Mesenchymal stem cell (in vitro differentiated cells and primary cell): ENCODE results near the gene PPP1R12C.

Experiments
- DNase-seq: peaks from one replicate; pipeline ENCODE4 v3.0.0-alpha.2; 2013
- H2AFZ ChIP-seq: one replicate; pipeline ENCODE4 v1.6.1; 2013; ENCODE audit warnings: low read depth, mild to moderate bottlenecking, control low read depth, inconsistent platforms, low read length, moderate library complexity
- H2AK5ac ChIP-seq: 2 replicates; pipeline ENCODE4 v1.6.1; 2013; ENCODE audit warnings: low read length, moderate library complexity, mild to moderate bottlenecking, inconsistent platforms; ENCODE audit not compliant: severe bottlenecking
- H2BK120ac ChIP-seq: one replicate; pipeline ENCODE4 v1.6.1; 2013; ENCODE audit warnings: low read depth, mild to moderate bottlenecking, inconsistent platforms, low read length, moderate library complexity
- H2BK12ac ChIP-seq, 2 experiments: one replicate each; pipeline ENCODE4 v1.6.1; 2013; ENCODE audit warnings: inconsistent platforms in 2 of 2, low read length in 2 of 2, mild to moderate bottlenecking in 2 of 2, moderate library complexity in 2 of 2, control low read depth in 1 of 2
- H2BK15ac ChIP-seq: one replicate; pipeline ENCODE4 v1.6.1; 2013; ENCODE audit warnings: mild to moderate bottlenecking, low read depth, inconsistent platforms; ENCODE audit not compliant: poor library complexity, severe bottlenecking
- H2BK5ac ChIP-seq: 2 replicates; pipeline ENCODE4 v1.6.1; 2013; ENCODE audit warnings: low read depth, mild to moderate bottlenecking, low read length, control low read depth, inconsistent platforms; ENCODE audit not compliant: poor library complexity, severe bottlenecking
- H3K14ac ChIP-seq, 2 experiments: one replicate each; pipeline ENCODE4 v1.6.1; 2013; ENCODE audit warnings: inconsistent platforms in 2 of 2, low read length in 2 of 2, control low read depth in 1 of 2, mild to moderate bottlenecking in 1 of 2, moderate library complexity in 1 of 2
- H3K18ac ChIP-seq, 2 experiments: one replicate each; pipeline ENCODE4 v1.6.1; 2013; ENCODE audit warnings: inconsistent platforms in 2 of 2, low read length in 2 of 2, control low read depth in 1 of 2, low read depth in 1 of 2, mild to moderate bottlenecking in 1 of 2
- H3K23ac ChIP-seq, 2 experiments: one replicate each; pipeline ENCODE4 v1.6.1; 2013; ENCODE audit warnings: inconsistent platforms in 2 of 2, low read length in 2 of 2, mild to moderate bottlenecking in 2 of 2, moderate library complexity in 2 of 2, control low read depth in 1 of 2
- H3K27ac ChIP-seq: 2 replicates; pipeline ENCODE4 v1.5.1; 2013; ENCODE audit warnings: mild to moderate bottlenecking, moderate library complexity, low read length, control low read depth, inconsistent platforms; ENCODE audit not compliant: poor library complexity, severe bottlenecking
- H3K27me3 ChIP-seq, 2 experiments: 2 replicates each; pipeline versions ENCODE4 v1.6.1 to v1.7.0; 2013; ENCODE audit warnings: low read length in 2 of 2, mild to moderate bottlenecking in 2 of 2, moderate library complexity in 2 of 2, control low read depth in 1 of 2, inconsistent platforms in 1 of 2; ENCODE audit not compliant: control insufficient read depth in 1 of 2, insufficient read depth in 1 of 2
- H3K36me3 ChIP-seq, 2 experiments: 2 replicates each; pipeline versions ENCODE4 v1.6.1 to v1.7.0; 2013; ENCODE audit warnings: low read length in 2 of 2, control low read depth in 1 of 2, inconsistent platforms in 1 of 2, low read depth in 1 of 2, mild to moderate bottlenecking in 1 of 2; ENCODE audit not compliant: insufficient read depth in 2 of 2, control insufficient read depth in 1 of 2
- H3K4ac ChIP-seq, 2 experiments: one replicate each; pipeline ENCODE4 v1.6.1; 2013; ENCODE audit warnings: inconsistent platforms in 2 of 2, low read length in 2 of 2, mild to moderate bottlenecking in 2 of 2, moderate library complexity in 2 of 2, control low read depth in 1 of 2, low read depth in 1 of 2
- H3K4me1 ChIP-seq: 2 replicates; pipeline ENCODE4 v1.6.1; 2013; ENCODE audit warnings: low read depth, low read length, control low read depth; ENCODE audit not compliant: control insufficient read depth, insufficient read depth
- H3K4me2 ChIP-seq: 2 replicates; pipeline ENCODE4 v1.6.1; 2013; ENCODE audit warnings: low read length, mild to moderate bottlenecking, inconsistent platforms; ENCODE audit not compliant: poor library complexity, severe bottlenecking
- H3K4me3 ChIP-seq, 2 experiments: 2 replicates each; pipeline versions ENCODE4 v1.5.1 to v1.7.0; 2013; ENCODE audit warnings: low read length in 2 of 2, mild to moderate bottlenecking in 2 of 2, control low read depth in 1 of 2, low read depth in 1 of 2; ENCODE audit not compliant: insufficient read depth in 1 of 2
- H3K79me1 ChIP-seq: replicated peaks from 2 replicates; pipeline ENCODE4 v1.6.1; 2013; ENCODE audit warnings: mild to moderate bottlenecking, control low read depth, low read length, inconsistent platforms; ENCODE audit not compliant: poor library complexity, severe bottlenecking
- H3K9ac ChIP-seq: 2 replicates; pipeline ENCODE4 v1.7.0; 2013; ENCODE audit warnings: mild to moderate bottlenecking, low read length, moderate library complexity
- H3K9me3 ChIP-seq: 2 replicates; pipeline ENCODE4 v1.7.0; 2013; ENCODE audit warnings: mild to moderate bottlenecking, low read length; ENCODE audit not compliant: control insufficient read depth
- H4K8ac ChIP-seq: one replicate; pipeline ENCODE4 v1.6.1; 2013; ENCODE audit warnings: inconsistent platforms, mild to moderate bottlenecking, low read length, moderate library complexity
- H4K91ac ChIP-seq: one replicate; pipeline ENCODE4 v1.6.1; 2013; ENCODE audit warnings: mild to moderate bottlenecking, low read length, inconsistent platforms
- whole genome bisulfite sequencing: methylation state at CpG from one replicate; pipeline ENCODE4 v1.1.7; 2013; ENCODE audit warnings: mixed read lengths; 5-methylcytosine and 5-hydroxymethylcytosine counted together

PPP1R12C gene

DNA sequence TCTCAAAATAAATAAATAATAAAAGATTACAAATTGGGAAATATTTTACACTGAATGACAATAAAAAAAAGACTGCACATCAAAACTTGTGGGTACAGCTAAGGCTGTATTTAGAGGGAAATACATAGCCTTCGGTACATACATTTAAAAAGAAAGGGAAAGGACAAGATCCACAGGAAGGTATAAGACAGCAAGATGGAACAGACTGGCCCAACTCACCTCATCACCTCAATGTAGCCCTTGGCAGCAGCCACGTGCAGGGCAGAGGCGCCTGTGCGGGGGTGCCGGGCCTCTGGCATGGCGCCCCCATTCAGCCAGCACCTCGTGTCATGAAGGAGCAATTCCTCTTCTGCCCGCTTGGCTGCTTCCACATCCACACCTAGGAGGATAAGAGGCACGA lies 14.2 kb downstream of the PPP1R12C start:
- Histone ChIP-seq H4K91ac (no peak overlapping the region), H3K23ac (no peak overlapping the region), H3K18ac (no peak overlapping the region), H3K79me1 (peaks cover 49% of the 10 kb centered on the region), H3K9ac (no peak overlapping the region), H2AFZ (no peak overlapping the region), H3K4me1 (peaks cover 13% of the 10 kb centered on the region), H3K27me3 (no peaks in the 10 kb centered on the region), H2BK5ac (no peak overlapping the region), H2BK15ac (no peak overlapping the region), H3K14ac (no peak overlapping the region), H2AK5ac (no peak overlapping the region), H4K8ac (no peak overlapping the region), H3K27ac (no peak overlapping the region), H3K4me2 (no peak overlapping the region), H3K9me3 (peaks cover 7% of the 10 kb centered on the region), H2BK12ac (no peak overlapping the region), H3K4me3 (no peak overlapping the region), H3K4ac (no peak overlapping the region), H3K36me3 (peaks cover 51 to 57% of the 10 kb centered on the region in 2 experiments), H2BK120ac (no peak overlapping the region)
- WGBS, result 98% methylated on average over 9 of the region's 9 CpGs
- DNase-seq, result no peak

GRCh38 chr19:55101261-55101660 lies 16.2 kb downstream of the PPP1R12C start:
- H3K27ac ChIP-seq, result no peak overlapping the region
- H3K4me2 ChIP-seq, result no peak overlapping the region
- H3K9ac ChIP-seq, result no peak overlapping the region
- no peak overlapping the region for H2AK5ac ChIP-seq
- no peak overlapping the region for H4K8ac ChIP-seq
- H2BK5ac ChIP-seq, result no peak overlapping the region
- no peak overlapping the region for H3K4me3 ChIP-seq
- peaks cover 48 to 61% of the 10 kb centered on the region in 2 experiments for H3K36me3 ChIP-seq
- H3K4me1 ChIP-seq, result peaks cover 11% of the 10 kb centered on the region
- H2AFZ ChIP-seq, result no peak overlapping the region
- H3K27me3 ChIP-seq, result no peaks in the 10 kb centered on the region
- H4K91ac ChIP-seq, result no peak overlapping the region
- H2BK120ac ChIP-seq, result no peak overlapping the region
- H3K14ac ChIP-seq, result no peak overlapping the region
- WGBS, result 87% methylated on average over 10 of the region's 10 CpGs
- H2BK12ac ChIP-seq, result no peak overlapping the region
- H3K9me3 ChIP-seq, result peaks cover 7% of the 10 kb centered on the region
- H3K79me1 ChIP-seq, result peaks cover 49% of the 10 kb centered on the region
- no peak overlapping the region for H3K23ac ChIP-seq
- no peak overlapping the region for H2BK15ac ChIP-seq
- H3K4ac ChIP-seq, result no peak overlapping the region
- DNase-seq, result no peak
- H3K18ac ChIP-seq, result no peak overlapping the region

DNA sequence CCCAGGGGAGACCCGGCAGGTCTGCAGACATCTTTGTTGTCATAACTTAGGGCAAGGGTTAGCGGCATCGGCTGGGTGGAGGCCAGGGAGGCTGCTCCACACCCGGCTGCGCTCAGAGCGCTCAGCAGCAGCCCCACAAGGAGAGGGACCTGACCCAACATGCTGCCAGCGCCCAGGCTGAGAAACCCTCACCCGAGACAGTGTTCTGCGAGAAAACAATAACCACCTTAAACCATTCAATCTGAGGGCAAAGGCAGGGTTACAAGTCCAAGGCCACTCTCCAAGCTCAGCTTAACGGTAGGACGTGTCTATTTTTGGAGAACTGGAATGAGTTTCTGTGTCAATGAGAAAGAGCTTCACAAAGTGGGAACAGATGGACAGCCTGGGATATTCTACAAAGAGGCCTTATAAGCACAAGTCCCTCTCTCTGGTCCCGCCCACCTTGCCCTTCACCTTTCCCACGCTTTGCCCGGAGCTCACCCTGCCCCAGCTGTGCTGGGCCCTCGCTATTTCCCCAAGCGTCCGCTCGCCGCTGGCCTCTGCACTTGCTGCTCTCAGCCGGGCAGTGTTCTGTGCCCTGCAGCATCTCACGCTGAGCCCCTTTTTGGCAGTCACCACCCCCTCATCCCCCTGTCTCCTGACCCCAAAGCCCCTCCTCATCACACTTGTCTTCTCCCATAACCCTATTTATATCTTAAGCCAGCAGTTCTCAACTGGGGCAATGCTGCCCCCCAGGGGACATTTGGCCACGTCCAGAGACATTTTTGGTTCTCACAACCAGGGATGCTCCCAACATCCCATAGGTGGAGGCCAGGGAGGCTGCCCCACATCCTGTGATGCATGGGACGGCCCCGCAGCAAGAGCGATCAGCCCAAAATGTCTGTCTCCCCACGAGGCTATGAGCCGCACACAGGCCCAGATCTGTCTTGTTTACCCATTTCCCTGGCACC lies 17.6 kb downstream of the PPP1R12C start:
- no peak overlapping the region for H3K4ac ChIP-seq
- H2AK5ac ChIP-seq, result no peak overlapping the region
- WGBS, result 93% methylated on average over 27 of the region's 27 CpGs
- H3K14ac ChIP-seq, result no peak overlapping the region
- H3K36me3 ChIP-seq, result peaks cover 47 to 68% of the 10 kb centered on the region in 2 experiments
- no peak overlapping the region for H3K9ac ChIP-seq
- no peak overlapping the region for H2BK12ac ChIP-seq
- H2BK5ac ChIP-seq, result no peak overlapping the region
- no peak overlapping the region for H4K91ac ChIP-seq
- H4K8ac ChIP-seq, result no peak overlapping the region
- H3K27ac ChIP-seq, result no peak overlapping the region
- no peak overlapping the region for H2BK120ac ChIP-seq
- H3K27me3 ChIP-seq, result no peaks in the 10 kb centered on the region
- no peak for DNase-seq
- no peak overlapping the region for H2AFZ ChIP-seq
- H3K4me3 ChIP-seq, result no peak overlapping the region
- H3K4me1 ChIP-seq, result peaks cover 8% of the 10 kb centered on the region
- peaks cover 7% of the 10 kb centered on the region for H3K9me3 ChIP-seq
- no peak overlapping the region for H2BK15ac ChIP-seq
- no peak overlapping the region for H3K23ac ChIP-seq
- no peak overlapping the region for H3K18ac ChIP-seq
- H3K4me2 ChIP-seq, result no peak overlapping the region
- peaks cover 39% of the 10 kb centered on the region for H3K79me1 ChIP-seq

- Histone ChIP-seq H3K23ac (no peak overlapping the region), H3K4ac (no peak overlapping the region), H2AK5ac (no peak overlapping the region), H3K4me3 (no peak overlapping the region), H3K4me2 (no peak overlapping the region), H3K27ac (no peak overlapping the region), H3K18ac (no peak overlapping the region), H2BK12ac (no peak overlapping the region), H2BK120ac (no peak overlapping the region), H3K79me1 (peaks cover 42% of the 10 kb centered on the region), H3K14ac (no peak overlapping the region), H2AFZ (no peak overlapping the region), H2BK5ac (no peak overlapping the region), H3K36me3 (peaks cover 53 to 75% of the 10 kb centered on the region in 2 experiments), H2BK15ac (no peak overlapping the region), H3K9ac (no peak overlapping the region), H4K8ac (no peak overlapping the region), H3K4me1 (peaks cover 8% of the 10 kb centered on the region), H3K9me3 (peaks cover 7% of the 10 kb centered on the region), H3K27me3 (no peaks in the 10 kb centered on the region), H4K91ac (no peak overlapping the region)
- no peak for DNase-seq
- 97% methylated on average over 27 of the region's 27 CpGs for WGBS
Measured at GRCh38 chr19:55098716-55099556, 18.5 kb downstream of the PPP1R12C start.
